Lung microvascular endothelial cell (primary cell): ENCODE results near the gene CUX1. TPM values are rescaled to one million over a fixed set of nuclear protein-coding genes. Genes with fewer than 3 reads are reported as not detected.

ENCODE experiments used
- DNase-seq, 2 donors: peaks; one replicate each; pipeline versions ENCODE4 v3.0.0 to v3.0.0-alpha.2; 2010; ENCODE audit warnings: low read depth in 2 of 2
- total RNA-seq: library from RNA; depleted of rRNA; stranded (reverse); fragments of >200 nt; gene quantifications from 2 replicates; pipeline ENCODE4 v1.2.1, GENCODE V29; 2014

Gene CUX1
- total RNA-seq, 1 donor from 2014 or later: 22.8 TPM

GRCh38 chr7:101952355-101953247, 135.2 kb downstream of the CUX1 start:
- DNase-seq: peak; percentile 93 to 95

GRCh38 chr7:101953248-101953819, 135.9 kb downstream of the CUX1 start:
- DNase-seq: peak in 1 of 2 donors; percentile 74

GRCh38 chr7:101954499-101954898, 137.1 kb downstream of the CUX1 start:
- DNase-seq: no peak

GRCh38 chr7:101956130-101956529, 138.7 kb downstream of the CUX1 start:
- DNase-seq: peak in 1 of 2 donors; percentile 82

- no peak for DNase-seq
These were observed 140.5 kb downstream of the CUX1 start for GRCh38 chr7:101957744-101958525.

- no peak for DNase-seq
These were observed 141.9 kb downstream of the CUX1 start for GRCh38 chr7:101959342-101959741.

GRCh38 chr7:101959829-101960228, 142.4 kb downstream of the CUX1 start:
- DNase-seq: no peak

- DNase-seq: no peak
These were observed 142.9 kb downstream of the CUX1 start for GRCh38 chr7:101960323-101960722.

- DNase-seq: no peak
These were observed 143.7 kb downstream of the CUX1 start for GRCh38 chr7:101960985-101961708.

- no peak for DNase-seq
These were observed 144.4 kb downstream of the CUX1 start for GRCh38 chr7:101961811-101962210.

- DNase-seq: no peak
These were observed 146.3 kb downstream of the CUX1 start for GRCh38 chr7:101963693-101964092.

- no peak for DNase-seq
These were observed 147.4 kb downstream of the CUX1 start for GRCh38 chr7:101964680-101965452.

- no peak for DNase-seq
These were observed 151.5 kb downstream of the CUX1 start for GRCh38 chr7:101968720-101969466.

GRCh38 chr7:101969997-101970585, 152.7 kb downstream of the CUX1 start:
- no peak for DNase-seq

- peak in 1 of 2 donors; percentile 41 for DNase-seq
These were observed 153.4 kb downstream of the CUX1 start for GRCh38 chr7:101970801-101971200.

GRCh38 chr7:101971457-101971856, 154.0 kb downstream of the CUX1 start:
- no peak for DNase-seq

GRCh38 chr7:101972627-101973026, 155.2 kb downstream of the CUX1 start:
- no peak for DNase-seq

- no peak for DNase-seq
These were observed 155.7 kb downstream of the CUX1 start for GRCh38 chr7:101973130-101973529.

GRCh38 chr7:101974393-101974792, 157.0 kb downstream of the CUX1 start:
- no peak for DNase-seq

- DNase-seq: no peak
These were observed 157.6 kb downstream of the CUX1 start for GRCh38 chr7:101975046-101975445.
